Breast epithelium (tissue), 3 donors: ENCODE measurements around the gene SNRPD3.

ENCODE experiments used
- CTCF ChIP-seq, 3 donors: fragments of 450-650 bp; IDR thresholded peaks; one replicate each; pipeline ENCODE4 v1.5.1; 2016 to 2017; ENCODE audit warnings: antibody characterized with exemption in 3 of 3, mild to moderate bottlenecking in 3 of 3, moderate library complexity in 3 of 3
- POLR2A ChIP-seq: fragments of 450-650 bp; IDR thresholded peaks from one replicate; pipeline ENCODE4 v1.6.1; 2016; ENCODE audit warnings: antibody characterized with exemption, mild to moderate bottlenecking, moderate library complexity

GRCh38 chr22:24535348-24535747 lies 20.5 kb upstream of the SNRPD3 start:
- TF ChIP-seq CTCF (IDR thresholded peaks at IDR 0.05) (no peak), POLR2A (no peak)
